ENCODE data around the gene CAMTA1.

CAMTA1 gene

GRCh38 chr1:7256526-7256925, 471.3 kb downstream of the CAMTA1 start:
- no peak for DNase-seq (ENCODE audit: low spot score)

DNA sequence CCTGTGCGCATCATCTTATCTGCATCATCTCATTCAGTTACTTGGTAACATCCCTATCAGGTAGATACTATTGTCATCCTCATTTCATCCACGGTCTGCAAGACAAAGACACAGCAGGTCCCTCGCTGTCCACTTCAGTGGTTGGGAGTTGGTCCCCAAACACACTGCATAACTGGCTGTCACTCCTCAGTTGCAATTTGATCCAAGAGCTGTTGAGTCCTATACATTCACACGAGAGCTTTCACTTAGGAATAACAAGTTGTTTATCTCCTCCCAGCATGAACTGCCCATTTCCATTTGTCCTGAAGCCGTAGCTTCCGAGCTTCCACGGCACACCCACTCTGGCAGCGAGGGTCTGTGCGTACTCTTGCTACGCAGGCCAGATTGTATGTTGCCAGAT, 472.0 kb downstream of the CAMTA1 start:
- DNase-seq (ENCODE audit: low spot score) = no peak

- DNase-seq (ENCODE audit: low spot score) = no peak
Observed at GRCh38 chr1:7258589-7259135, 473.4 kb downstream of the CAMTA1 start.

GRCh38 chr1:7259955-7260354, 474.7 kb downstream of the CAMTA1 start:
- DNase-seq (ENCODE audit: low spot score) = no peak

- DNase-seq (ENCODE audit: low spot score) = no peak
Observed at GRCh38 chr1:7261490-7261889, 476.2 kb downstream of the CAMTA1 start.

- no peak for DNase-seq (ENCODE audit: low spot score)
Observed at GRCh38 chr1:7262611-7263010, 477.4 kb downstream of the CAMTA1 start.

- DNase-seq (ENCODE audit: low spot score) = no peak
Observed at GRCh38 chr1:7263021-7263960, 478.0 kb downstream of the CAMTA1 start.

- no peak for DNase-seq (ENCODE audit: low spot score)
Observed at GRCh38 chr1:7264101-7264500, 478.8 kb downstream of the CAMTA1 start.

GRCh38 chr1:7265771-7266371, 480.6 kb downstream of the CAMTA1 start:
- DNase-seq (ENCODE audit: low spot score) = peak; percentile 95

DNA sequence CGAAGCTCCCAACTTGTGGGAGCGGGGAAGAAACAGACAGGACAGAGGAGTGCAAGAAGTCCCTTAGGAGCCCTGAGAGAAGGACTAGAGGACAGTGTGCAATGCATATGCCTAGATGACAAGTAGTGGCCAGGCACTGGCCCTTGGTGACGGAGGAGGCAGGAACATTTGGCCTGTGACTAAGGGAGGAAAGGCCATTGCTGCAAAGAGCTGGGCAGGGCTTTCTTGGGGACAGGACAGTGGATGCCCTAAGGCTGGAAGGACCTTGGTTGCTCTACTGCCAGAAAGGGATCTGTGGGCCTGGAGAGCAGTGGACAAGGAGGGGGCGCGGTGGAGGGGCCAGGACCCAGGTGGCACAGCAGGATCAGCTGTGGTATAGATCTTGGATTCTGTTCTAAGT, 481.3 kb downstream of the CAMTA1 start:
- DNase-seq (ENCODE audit: low spot score) = no peak

- peak; percentile 39 for DNase-seq (ENCODE audit: low spot score)
Observed at GRCh38 chr1:7267493-7267892, 482.2 kb downstream of the CAMTA1 start.

- DNase-seq (ENCODE audit: low spot score) = no peak
Observed at GRCh38 chr1:7268983-7269382, 483.7 kb downstream of the CAMTA1 start.

GRCh38 chr1:7269525-7269924, 484.3 kb downstream of the CAMTA1 start:
- no peak for DNase-seq (ENCODE audit: low spot score)

- DNase-seq (ENCODE audit: low spot score) = no peak
Observed at GRCh38 chr1:7274256-7274655, 489.0 kb downstream of the CAMTA1 start.

GRCh38 chr1:7278045-7278444, 492.8 kb downstream of the CAMTA1 start:
- no peak for DNase-seq (ENCODE audit: low spot score)

GRCh38 chr1:7278827-7279765, 493.8 kb downstream of the CAMTA1 start:
- DNase-seq (ENCODE audit: low spot score) = no peak

DNA sequence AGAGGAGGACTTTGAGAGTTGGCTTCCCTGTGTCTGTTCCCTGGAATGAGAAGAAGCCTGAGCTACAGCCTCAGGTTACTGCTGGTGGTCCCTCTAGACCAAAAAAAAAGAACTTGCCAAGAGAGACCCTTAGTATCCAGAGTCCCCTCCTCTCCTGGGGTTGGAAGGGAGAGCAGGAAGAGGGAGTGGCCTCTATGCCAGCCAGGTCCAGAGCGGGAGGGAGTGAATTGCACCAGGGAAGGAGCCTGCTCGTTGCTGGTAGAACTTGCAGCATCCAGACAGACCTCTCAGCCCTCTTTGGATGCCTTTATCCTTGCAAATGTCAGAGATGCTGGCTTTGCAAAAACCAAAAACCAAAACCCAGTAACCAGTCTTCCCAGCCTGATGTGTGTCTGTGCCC, 494.5 kb downstream of the CAMTA1 start:
- DNase-seq (ENCODE audit: low spot score) = no peak

- DNase-seq (ENCODE audit: low spot score) = no peak
Observed at GRCh38 chr1:7280347-7280960, 495.2 kb downstream of the CAMTA1 start.

- no peak for DNase-seq (ENCODE audit: low spot score)
Observed at GRCh38 chr1:7281821-7282220, 496.6 kb downstream of the CAMTA1 start.

GRCh38 chr1:7284839-7285435, 499.7 kb downstream of the CAMTA1 start:
- DNase-seq (ENCODE audit: low spot score) = no peak

GRCh38 chr1:7285856-7286454, 500.7 kb downstream of the CAMTA1 start:
- no peak for DNase-seq (ENCODE audit: low spot score)

All from RKO (cell line).